ENCODE results near the gene MATR3. TPM values are rescaled to one million over a fixed set of nuclear protein-coding genes. Genes with fewer than 3 reads are reported as not detected.
"Not testable (repeated sequence)": the region's sequence is repeated elsewhere in the genome, so short reads cannot be mapped to it uniquely, and the experiment has no call there.

The MATR3 gene
- total RNA-seq, 6 experiments from 2014 or later = 43.5 to 73.8 (median 65.3) TPM

DNA sequence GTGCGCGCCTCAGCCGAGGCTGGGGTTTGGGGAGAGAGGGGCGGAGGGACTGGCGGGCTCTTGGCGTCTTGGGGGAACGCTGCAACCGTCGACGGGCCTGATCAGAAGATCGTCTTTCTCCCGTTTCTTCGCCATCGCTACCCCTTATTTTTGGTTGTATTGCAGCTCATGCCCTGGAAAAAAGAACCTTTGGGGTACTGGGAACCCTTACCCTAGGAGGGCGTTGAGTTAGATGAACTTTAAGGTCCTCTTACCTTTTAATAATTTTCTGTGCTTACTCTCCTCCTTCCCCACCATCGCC is 48.8 kb downstream of the MATR3 start:
- TF ChIP-seq, protein P1, sequence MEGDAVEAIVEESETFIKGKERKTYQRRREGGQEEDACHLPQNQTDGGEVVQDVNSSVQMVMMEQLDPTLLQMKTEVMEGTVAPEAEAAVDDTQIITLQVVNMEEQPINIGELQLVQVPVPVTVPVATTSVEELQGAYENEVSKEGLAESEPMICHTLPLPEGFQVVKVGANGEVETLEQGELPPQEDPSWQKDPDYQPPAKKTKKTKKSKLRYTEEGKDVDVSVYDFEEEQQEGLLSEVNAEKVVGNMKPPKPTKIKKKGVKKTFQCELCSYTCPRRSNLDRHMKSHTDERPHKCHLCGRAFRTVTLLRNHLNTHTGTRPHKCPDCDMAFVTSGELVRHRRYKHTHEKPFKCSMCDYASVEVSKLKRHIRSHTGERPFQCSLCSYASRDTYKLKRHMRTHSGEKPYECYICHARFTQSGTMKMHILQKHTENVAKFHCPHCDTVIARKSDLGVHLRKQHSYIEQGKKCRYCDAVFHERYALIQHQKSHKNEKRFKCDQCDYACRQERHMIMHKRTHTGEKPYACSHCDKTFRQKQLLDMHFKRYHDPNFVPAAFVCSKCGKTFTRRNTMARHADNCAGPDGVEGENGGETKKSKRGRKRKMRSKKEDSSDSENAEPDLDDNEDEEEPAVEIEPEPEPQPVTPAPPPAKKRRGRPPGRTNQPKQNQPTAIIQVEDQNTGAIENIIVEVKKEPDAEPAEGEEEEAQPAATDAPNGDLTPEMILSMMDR (IDR thresholded peaks at IDR 0.05) = no peak
- no peak for TF ChIP-seq POLR2A (IDR thresholded peaks at IDR 0.05)
- DNase-seq (no peak), ATAC-seq (no peak)
- peak overlapping the region; percentile 97 to 99 (median 97) for H3K27ac ChIP-seq
- intact Hi-C loops (cut with DNase I) = no loop called here
- no peaks in the 10 kb centered on the region for H3K36me3 ChIP-seq
- H3K4me3 ChIP-seq = peak overlapping the region; percentile 96 to 99 (median 99)
- peaks cover 0 to 28% (median 4%) of the 10 kb centered on the region in 4 donors for H3K4me1 ChIP-seq
- no peaks in the 10 kb centered on the region for H3K9me3 ChIP-seq
- 0% methylated on average over 2 of the region's 16 CpGs for WGBS (ENCODE audit: insufficient coverage, low coverage, low lambda C conversion rate, missing lambda C conversion rate)
- no peaks in the 10 kb centered on the region for H3K27me3 ChIP-seq

DNA sequence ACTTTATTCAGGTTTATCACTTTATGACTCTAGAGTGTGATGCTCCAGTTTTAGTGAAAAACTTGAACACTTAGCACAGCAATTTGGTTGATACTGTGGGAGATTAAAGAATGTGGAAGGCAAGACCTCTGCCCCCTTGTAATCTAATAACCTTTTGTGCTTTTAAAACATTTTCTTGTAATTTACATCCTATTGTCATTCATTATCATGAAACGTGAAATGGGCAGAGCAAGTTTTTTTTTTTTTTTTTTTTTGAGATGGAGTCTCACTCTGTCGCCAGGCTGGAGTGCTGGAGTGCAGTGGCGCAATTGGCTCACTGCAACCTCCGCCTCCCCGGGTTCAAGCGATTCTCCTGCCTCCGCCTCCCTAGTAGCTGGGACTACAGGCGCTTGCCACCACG is 49.9 kb downstream of the MATR3 start:
- TF ChIP-seq, protein P1 (IDR thresholded peaks at IDR 0.05) = no peak
- TF ChIP-seq POLR2A (IDR thresholded peaks at IDR 0.05) = no peak
- intact Hi-C loops (cut with DNase I) = no loop called here
- Histone ChIP-seq H3K4me3 (peak overlapping the region in 1 of 3 donors; percentile 99), H3K27me3 (no peaks in the 10 kb centered on the region), H3K36me3 (no peaks in the 10 kb centered on the region), H3K27ac (no peak overlapping the region), H3K9me3 (no peaks in the 10 kb centered on the region), H3K4me1 (peaks cover 0 to 28% (median 4%) of the 10 kb centered on the region in 4 donors)
- WGBS (ENCODE audit: insufficient coverage, low coverage, low lambda C conversion rate, missing lambda C conversion rate) = 76% methylated on average over 8 of the region's 9 CpGs
- DNase-seq = no peak
- ATAC-seq = no peak

DNA sequence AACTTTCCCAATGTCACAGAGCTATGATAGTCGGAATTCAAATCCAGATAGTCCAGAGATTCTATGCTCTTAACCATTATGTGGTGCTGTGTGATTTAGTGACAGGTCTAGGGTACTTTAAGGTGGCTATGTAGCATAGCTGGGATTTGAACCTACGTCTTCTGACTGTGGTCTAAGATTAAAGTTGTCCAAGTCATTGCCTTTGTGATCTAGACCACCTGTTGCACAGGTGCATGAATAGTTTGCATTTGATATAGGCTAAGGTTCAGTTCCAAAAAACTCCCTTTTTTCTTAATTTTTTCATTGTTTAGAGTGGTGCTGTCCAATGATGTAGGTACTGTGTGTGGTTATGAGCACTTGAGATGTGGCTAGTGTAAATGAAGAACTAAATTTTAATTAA is 50.6 kb downstream of the MATR3 start:
- H3K4me3 ChIP-seq = no peak overlapping the region
- no peak for TF ChIP-seq POLR2A (IDR thresholded peaks at IDR 0.05)
- TF ChIP-seq, protein P1 (IDR thresholded peaks at IDR 0.05) = no peak
- DNase-seq (no peak), ATAC-seq (no peak)
- peaks cover 0 to 28% (median 4%) of the 10 kb centered on the region in 4 donors for H3K4me1 ChIP-seq
- H3K36me3 ChIP-seq = no peaks in the 10 kb centered on the region
- no peaks in the 10 kb centered on the region for H3K27me3 ChIP-seq
- WGBS (ENCODE audit: insufficient coverage, low coverage, low lambda C conversion rate, missing lambda C conversion rate) = 76% methylated on average over 2 of the region's 2 CpGs
- intact Hi-C loops (cut with DNase I) = no loop called here
- no peak overlapping the region for H3K27ac ChIP-seq
- no peaks in the 10 kb centered on the region for H3K9me3 ChIP-seq

DNA sequence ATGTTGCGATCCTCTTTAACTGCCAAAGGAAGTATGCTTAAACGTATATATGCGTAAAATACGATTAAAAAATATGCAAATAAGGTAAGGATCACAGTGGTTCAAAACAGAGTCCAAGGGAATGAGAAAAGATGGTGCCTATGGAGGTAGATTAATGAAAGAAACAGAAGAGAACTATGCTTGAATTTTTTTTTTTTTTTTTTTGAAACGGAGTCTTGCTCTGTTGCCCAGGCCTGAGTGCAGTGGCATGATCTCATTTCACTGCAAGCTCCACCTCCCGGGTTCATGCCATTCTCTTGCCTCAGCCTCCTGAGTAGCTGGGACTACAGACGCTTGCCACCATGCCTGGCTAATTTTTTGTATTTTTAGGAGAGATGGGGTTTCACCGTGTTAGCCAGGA is 51.9 kb downstream of the MATR3 start:
- H3K4me3 ChIP-seq; H3K9me3 ChIP-seq; ATAC-seq; intact Hi-C loops (cut with DNase I); DNase-seq; H3K27me3 ChIP-seq; H3K27ac ChIP-seq; H3K36me3 ChIP-seq: not testable (repeated sequence)
- WGBS (ENCODE audit: insufficient coverage, low coverage, low lambda C conversion rate, missing lambda C conversion rate) = 94% methylated on average over 8 of the region's 8 CpGs
- peaks cover 0 to 28% (median 4%) of the 10 kb centered on the region in 4 donors for H3K4me1 ChIP-seq

DNA sequence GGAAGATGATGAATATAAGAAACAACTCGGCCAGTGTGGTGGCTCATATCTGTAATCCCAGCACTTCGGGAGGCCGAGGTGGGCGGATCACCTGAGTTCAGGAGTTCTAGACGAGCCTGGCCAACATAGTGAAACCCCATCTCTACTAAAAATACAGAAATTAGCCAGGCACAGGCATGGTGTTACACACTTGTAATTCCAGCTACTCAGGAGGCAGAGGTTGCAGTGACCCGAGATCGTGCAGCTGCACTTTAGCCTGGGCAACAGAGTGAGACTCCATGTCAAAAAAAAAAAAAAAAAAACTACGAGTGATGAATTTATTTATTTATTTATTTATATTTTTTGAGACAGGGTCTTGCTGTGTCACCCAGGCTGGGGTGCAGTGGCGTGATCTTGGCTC is 54.3 kb downstream of the MATR3 start:
- H3K9me3 ChIP-seq; H3K27me3 ChIP-seq; ATAC-seq; H3K27ac ChIP-seq; intact Hi-C loops (cut with DNase I); H3K36me3 ChIP-seq; H3K4me3 ChIP-seq; DNase-seq: not testable (repeated sequence)
- WGBS (ENCODE audit: insufficient coverage, low coverage, low lambda C conversion rate, missing lambda C conversion rate) = 84% methylated on average over 9 of the region's 9 CpGs
- H3K4me1 ChIP-seq = peaks cover 0 to 15% (median 3%) of the 10 kb centered on the region in 4 donors

DNA sequence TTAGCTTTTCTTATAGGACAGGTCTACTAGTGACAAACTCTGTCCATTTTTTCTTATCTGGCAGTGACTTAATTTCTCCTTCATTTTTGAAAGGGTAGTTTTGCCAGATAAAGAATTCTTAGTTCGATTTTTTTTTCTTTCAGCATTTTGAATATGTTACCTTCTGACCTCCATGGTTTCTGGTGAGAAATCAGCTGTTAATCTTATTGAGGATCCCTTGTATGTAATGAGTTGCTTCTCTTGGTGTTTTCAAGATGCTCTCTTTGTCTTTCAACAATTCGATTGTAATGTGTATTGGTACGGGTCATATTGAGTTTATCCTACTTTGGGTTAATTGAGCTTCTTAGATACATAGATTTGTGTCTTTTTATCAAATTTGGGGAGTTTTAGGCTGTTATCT is 60.6 kb downstream of the MATR3 start:
- Histone ChIP-seq H3K27ac (no peak overlapping the region), H3K4me1 (no peaks in the 10 kb centered on the region), H3K4me3 (no peak overlapping the region), H3K9me3 (no peaks in the 10 kb centered on the region), H3K36me3 (no peaks in the 10 kb centered on the region), H3K27me3 (no peaks in the 10 kb centered on the region)
- 79% methylated on average over 3 of the region's 3 CpGs for WGBS (ENCODE audit: insufficient coverage, low coverage, low lambda C conversion rate, missing lambda C conversion rate)
- DNase-seq = no peak
- intact Hi-C loops (cut with DNase I) = no loop called here
- TF ChIP-seq, protein P1 (IDR thresholded peaks at IDR 0.05) = no peak
- TF ChIP-seq POLR2A (IDR thresholded peaks at IDR 0.05) = no peak
- ATAC-seq = no peak

DNA sequence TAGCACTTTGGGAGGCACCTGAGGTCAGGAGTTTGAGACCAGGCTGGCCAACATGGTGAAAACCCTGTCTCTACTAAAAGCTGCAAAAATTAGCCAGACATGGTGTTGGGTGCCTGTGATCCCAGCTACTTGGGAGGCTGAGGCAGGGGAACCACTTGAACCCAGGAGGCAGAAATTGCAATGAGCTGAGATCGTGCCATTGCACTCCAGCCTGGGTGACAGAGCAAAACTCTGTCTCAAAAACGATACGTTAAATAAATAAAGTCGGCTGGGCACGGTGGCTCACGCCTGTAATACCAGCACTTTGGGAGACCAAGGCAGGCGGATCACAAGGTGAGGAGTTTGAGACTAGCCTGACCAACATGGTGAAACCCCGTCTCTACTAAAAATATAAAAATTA is 62.4 kb downstream of the MATR3 start:
- H3K4me3 ChIP-seq; DNase-seq; intact Hi-C loops (cut with DNase I); ATAC-seq; H3K9me3 ChIP-seq; H3K27ac ChIP-seq; H3K4me1 ChIP-seq; H3K27me3 ChIP-seq; H3K36me3 ChIP-seq: not testable (repeated sequence)
- WGBS (ENCODE audit: insufficient coverage, low coverage, low lambda C conversion rate, missing lambda C conversion rate) = 94% methylated on average over 8 of the region's 8 CpGs
